HEK293T (cell line): ENCODE measurements around the gene TCF7L2.

Experiments
- ARNT ChIP-seq: fragments of 450-650 bp; IDR thresholded peaks from 2 replicates; pipeline ENCODE4 v1.6.1; 2017; ENCODE audit warnings: mild to moderate bottlenecking
- ELF4 ChIP-seq: fragments of 450-650 bp; IDR thresholded peaks from 2 replicates; pipeline ENCODE4 v1.6.1; 2017; ENCODE audit warnings: antibody characterized with exemption
- NFRKB ChIP-seq: fragments of 450-650 bp; IDR thresholded peaks from 2 replicates; pipeline ENCODE4 v1.6.1; 2016; ENCODE audit warnings: mild to moderate bottlenecking, moderate library complexity
- SP1 ChIP-seq: fragments of 450-650 bp; IDR thresholded peaks from 2 replicates; pipeline ENCODE4 v1.6.1; 2017

DNA sequence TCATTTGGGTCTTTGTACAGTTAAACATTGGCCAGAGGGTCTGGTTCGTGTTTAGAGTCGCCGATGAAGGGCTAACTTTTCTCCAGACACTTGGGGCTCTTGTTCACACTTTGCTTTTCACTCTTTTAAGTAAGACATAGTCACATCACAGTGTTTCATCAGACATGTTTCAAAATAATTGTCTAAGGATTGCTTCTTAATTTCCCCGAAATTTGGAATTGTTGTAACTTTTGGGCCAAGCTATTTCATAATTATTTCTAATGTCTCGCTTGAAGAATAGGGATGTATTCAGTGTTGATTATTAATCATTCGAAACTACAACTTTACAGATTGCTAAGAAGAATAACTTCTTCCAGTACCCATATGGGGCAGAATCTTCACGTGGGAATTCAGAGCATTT, 92.8 kb downstream of the TCF7L2 start:
- TF ChIP-seq ARNT, result no peak
- no peak for TF ChIP-seq NFRKB
- TF ChIP-seq SP1, result no peak
- no peak for TF ChIP-seq ELF4
